Measurements from ENCODE around the gene ADAT3. TPM values are rescaled to one million over a fixed set of nuclear protein-coding genes. Genes with fewer than 3 reads are reported as not detected.

ADAT3 gene
- total and polyA plus RNA-seq, 2 of the 4 experiments (the other 2 are of a cell fraction), result 0.36 to 2.8 TPM

- H2BK120ac ChIP-seq (ENCODE audit: low read depth, low read length), result no peak overlapping the region
- H2AK9ac ChIP-seq (replicated peaks; ENCODE audit: low read depth, low read length, poor library complexity), result peak overlapping the region; percentile 71
- H3K79me1 ChIP-seq (ENCODE audit: low read depth in 1 of 2, low read length in 2 of 2), result peaks cover 8 to 73% of the 10 kb centered on the region in 2 experiments; a peak in 3 of 4 replicates
- no peak overlapping the region for H2AK5ac ChIP-seq (ENCODE audit: low read depth, low read length)
- ATAC-seq (ENCODE audit: low read depth), result no peak
- no peak overlapping the region for H4K91ac ChIP-seq (ENCODE audit: insufficient read depth, low read depth, low read length)
- peaks cover 54% of the 10 kb centered on the region for H3K4me1 ChIP-seq (ENCODE audit: control insufficient read depth, insufficient read depth, low read length)
- H4K20me1 ChIP-seq (ENCODE audit: insufficient read depth, low read length), result peaks cover 76% of the 10 kb centered on the region
- no peak overlapping the region for H4K5ac ChIP-seq (ENCODE audit: low read depth, low read length)
- CTCF ChIA-PET, result no interaction called here
- H3K56ac ChIP-seq (ENCODE audit: extremely low read depth, insufficient read depth, low read length), result no peak overlapping the region
- intact Hi-C loops (cut with micrococcal nuclease) (no loop called here), in situ Hi-C loops (cut with MboI; ENCODE audit: low sequenced_read_pairs) (no loop called here), dilution Hi-C loops (cut with HindIII; ENCODE audit: low sequenced_read_pairs, unreplicated experiment) (no loop called here)
- H3K9me1 ChIP-seq (ENCODE audit: insufficient read depth, low read length), result peaks cover 7% of the 10 kb centered on the region; the same call in 1 of the 2 replicates
- no peak overlapping the region for H3K9ac ChIP-seq (ENCODE audit: low read depth, low read length)
- H3K4me2 ChIP-seq (ENCODE audit: low read depth, low read length), result no peak overlapping the region
- H3K27ac ChIP-seq (ENCODE audit: insufficient read depth, low read length), result no peak overlapping the region
- H3K36me3 ChIP-seq (ENCODE audit: control insufficient read depth, insufficient read depth, low read length), result no peaks in the 10 kb centered on the region
- no peak for TF ChIP-seq NFE2L2 (IDR thresholded peaks at IDR 0.05; ENCODE audit: low read depth, low read length)
- no peak for TF ChIP-seq CTCF (conservative IDR thresholded peaks at IDR 0.05; ENCODE audit: low read depth, low read length)
- TF ChIP-seq BHLHE40 (IDR thresholded peaks at IDR 0.05; ENCODE audit: low read depth, low read length), result no peak
- no peak for TF ChIP-seq POLR2A (IDR thresholded peaks at IDR 0.05; ENCODE audit: low read depth, low read length)
- no peak overlapping the region for H2BK20ac ChIP-seq (ENCODE audit: low read depth, low read length)
- H2BK5ac ChIP-seq (ENCODE audit: low read depth, low read length, poor library complexity, severe bottlenecking), result no peak overlapping the region
- H3K23ac ChIP-seq (ENCODE audit: low read depth, low read length), result peak overlapping the region; percentile 33; the same call in 1 of the 2 replicates
- no peak overlapping the region for H2BK15ac ChIP-seq (ENCODE audit: low read depth, low read length)
- WGBS, 2 experiments (ENCODE audit: extremely low coverage in 2 of 2, insufficient read length in 1 of 2), result 46% methylated on average over 9 of the region's 18 CpGs; no CpG with 5 or more reads in 1 of the 2 experiments
- H3K4me3 ChIP-seq (ENCODE audit: insufficient read depth, low read depth, low read length), result no peak overlapping the region
- H2AFZ ChIP-seq (replicated peaks; ENCODE audit: low read length, poor library complexity), result no peak overlapping the region
- H3K9me3 ChIP-seq (ENCODE audit: control insufficient read depth, insufficient read depth, low read length), result no peaks in the 10 kb centered on the region
- H3K18ac ChIP-seq (ENCODE audit: low read depth, low read length), result no peak overlapping the region
- no peak overlapping the region for H3K14ac ChIP-seq (replicated peaks; ENCODE audit: low read depth, low read length)
- POLR2A ChIA-PET (ENCODE audit: unreplicated experiment), result no interaction called here
- no peak overlapping the region for H4K8ac ChIP-seq (ENCODE audit: low read depth in 2 of 2, low read length in 2 of 2)
- no peak for DNase-seq
- no peaks in the 10 kb centered on the region for H3K27me3 ChIP-seq (ENCODE audit: control insufficient read depth, insufficient read depth, low read length)
- no TSS peak for BruUV-seq (replicated peaks)
- no peak overlapping the region for H3K4ac ChIP-seq (ENCODE audit: low read depth, low read length)
Measured at GRCh38 chr19:1859331-1859781, 45.8 kb upstream of the ADAT3 start.

All from IMR-90 (cell line).